ENCODE results near the gene POU2F3. TPM values are rescaled to one million over a fixed set of nuclear protein-coding genes. Genes with fewer than 3 reads are reported as not detected.

The POU2F3 gene
- total and polyA plus RNA-seq, 2 of the 8 experiments (the other 6 are each of a cell fraction or from before 2014, with no cell fraction given) = 1.0 to 2.1 TPM

DNA sequence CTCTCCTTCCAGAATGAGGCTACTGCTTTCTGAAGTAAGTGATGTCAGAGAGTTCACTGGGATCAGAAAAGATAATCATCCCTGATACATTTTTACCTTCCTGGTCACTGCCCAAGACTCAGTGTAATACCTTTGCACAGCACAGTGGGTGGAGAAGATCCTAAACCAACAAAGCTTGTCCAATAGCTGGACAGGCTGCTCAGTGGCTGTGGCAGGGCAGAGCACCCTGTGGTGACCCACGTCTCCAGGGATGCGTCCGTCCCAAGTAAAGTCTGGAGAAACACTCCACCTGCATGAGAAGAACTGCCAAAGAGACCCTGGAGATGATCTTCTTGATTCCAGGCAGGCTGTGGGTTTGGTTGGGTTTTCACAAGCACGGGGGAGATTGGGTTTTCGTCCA, 54.2 kb downstream of the POU2F3 start:
- H2BK15ac ChIP-seq (ENCODE audit: low read length) = no peak overlapping the region
- H3K9me3 ChIP-seq (ENCODE audit: insufficient read depth in 2 of 2, low read depth in 1 of 2, low read length in 1 of 2) = no peaks in the 10 kb centered on the region
- H2AK5ac ChIP-seq (ENCODE audit: low read depth, low read length) = no peak overlapping the region
- H3K4me1 ChIP-seq (replicated peaks in 1 of 4; ENCODE audit: control insufficient read depth in 3 of 4, insufficient read depth in 4 of 4, low read length in 3 of 4) = peaks cover 0 to 4% (median 2%) of the 10 kb centered on the region in 4 experiments; a peak in 3 of 7 replicates
- ChIA-PET CTCF (ENCODE audit: partially characterized antibody) (interaction anchor here (1.6 to 31.5 kb wide), 3 partner anchors 9 to 126 kb away, joined by 5 to 1412 read pairs (median 17); partner anchors contain the start of gene POU2F3), POLR2A (ENCODE audit: partially characterized antibody) (interaction anchor here (2.3 kb wide), 1 partner anchor 58 kb away, joined by 8 read pairs; no protein-coding TSS in a partner anchor)
- no peak overlapping the region for H2BK5ac ChIP-seq (ENCODE audit: low read depth, low read length)
- H2BK120ac ChIP-seq (replicated peaks; ENCODE audit: low read depth, low read length) = no peak overlapping the region
- no peak overlapping the region; a peak in 1 of 7 replicates for H3K9ac ChIP-seq (replicated peaks in 1 of 4; ENCODE audit: extremely low read depth in 1 of 4, low read depth in 3 of 4, low read length in 3 of 4)
- no peak overlapping the region for H2BK12ac ChIP-seq (ENCODE audit: low read depth, low read length)
- no peak overlapping the region for H3K4ac ChIP-seq (replicated peaks; ENCODE audit: insufficient read length, low read depth, low read length)
- H3K14ac ChIP-seq (ENCODE audit: insufficient read length) = no peak overlapping the region
- no peaks in the 10 kb centered on the region for H3K79me1 ChIP-seq (ENCODE audit: low read depth, low read length)
- H4K91ac ChIP-seq (replicated peaks; ENCODE audit: insufficient read length, low read length) = no peak overlapping the region
- H3K23me2 ChIP-seq (ENCODE audit: low read depth, low read length) = no peaks in the 10 kb centered on the region
- H3K27me3 ChIP-seq (replicated peaks in 1 of 4; ENCODE audit: control insufficient read depth in 3 of 4, extremely low read depth in 1 of 4, insufficient read depth in 3 of 4, low read length in 3 of 4) = peaks cover 0 to 2% (median 0%) of the 10 kb centered on the region in 4 experiments; a peak in 3 of 7 replicates
- no peak overlapping the region for H4K8ac ChIP-seq (ENCODE audit: extremely low read depth, insufficient read depth, low read length)
- no peak overlapping the region for H3K4me3 ChIP-seq (ENCODE audit: extremely low read depth in 1 of 4, insufficient read depth in 2 of 4, low read depth in 3 of 4, low read length in 4 of 4)
- 87% methylated on average over 5 of the region's 5 CpGs; no CpG with 5 or more reads in 1 of the 2 experiments for WGBS, 2 experiments (ENCODE audit: extremely low coverage in 1 of 2, insufficient coverage in 1 of 2, insufficient read length in 1 of 2, insufficient replicate concordance in 2 of 2, low coverage in 1 of 2, low lambda C conversion rate in 2 of 2, missing lambda C conversion rate in 1 of 2)
- no peak overlapping the region for H3K56ac ChIP-seq (replicated peaks; ENCODE audit: insufficient read length, low read depth, low read length)
- no peaks in the 10 kb centered on the region for H4K20me1 ChIP-seq (replicated peaks in 1 of 2; ENCODE audit: control insufficient read depth in 1 of 2, insufficient read depth in 2 of 2, low read length in 2 of 2)
- FAIRE-seq (no peak), DNase-seq (ENCODE audit: low read depth in 1 of 2, low spot score in 2 of 2) (no peak)
- H3K4me2 ChIP-seq (ENCODE audit: insufficient read depth in 1 of 2, low read depth in 2 of 2, low read length in 2 of 2) = no peak overlapping the region
- no peak overlapping the region for H2BK20ac ChIP-seq (ENCODE audit: low read length)
- no peaks in the 10 kb centered on the region for H3K79me2 ChIP-seq (ENCODE audit: control insufficient read depth in 1 of 2, insufficient read depth in 2 of 2, low read length in 2 of 2)
- H3K23ac ChIP-seq (ENCODE audit: insufficient read length) = no peak overlapping the region
- no peak overlapping the region for H4K5ac ChIP-seq (ENCODE audit: insufficient read length, low read depth, low read length)
- H3K18ac ChIP-seq (ENCODE audit: extremely low read depth, low read length) = no peak overlapping the region
- no peak overlapping the region for H2AFZ ChIP-seq (ENCODE audit: low read length)
- H3K36me3 ChIP-seq (ENCODE audit: control insufficient read depth in 2 of 4, insufficient read depth in 4 of 4, low read length in 3 of 4) = no peaks in the 10 kb centered on the region
- no peak overlapping the region for H3K27ac ChIP-seq (ENCODE audit: low read depth, low read length)
- no peak for TF ChIP-seq KDM5A (IDR thresholded peaks at IDR 0.05; ENCODE audit: low read length)
- TF ChIP-seq, protein P1, sequence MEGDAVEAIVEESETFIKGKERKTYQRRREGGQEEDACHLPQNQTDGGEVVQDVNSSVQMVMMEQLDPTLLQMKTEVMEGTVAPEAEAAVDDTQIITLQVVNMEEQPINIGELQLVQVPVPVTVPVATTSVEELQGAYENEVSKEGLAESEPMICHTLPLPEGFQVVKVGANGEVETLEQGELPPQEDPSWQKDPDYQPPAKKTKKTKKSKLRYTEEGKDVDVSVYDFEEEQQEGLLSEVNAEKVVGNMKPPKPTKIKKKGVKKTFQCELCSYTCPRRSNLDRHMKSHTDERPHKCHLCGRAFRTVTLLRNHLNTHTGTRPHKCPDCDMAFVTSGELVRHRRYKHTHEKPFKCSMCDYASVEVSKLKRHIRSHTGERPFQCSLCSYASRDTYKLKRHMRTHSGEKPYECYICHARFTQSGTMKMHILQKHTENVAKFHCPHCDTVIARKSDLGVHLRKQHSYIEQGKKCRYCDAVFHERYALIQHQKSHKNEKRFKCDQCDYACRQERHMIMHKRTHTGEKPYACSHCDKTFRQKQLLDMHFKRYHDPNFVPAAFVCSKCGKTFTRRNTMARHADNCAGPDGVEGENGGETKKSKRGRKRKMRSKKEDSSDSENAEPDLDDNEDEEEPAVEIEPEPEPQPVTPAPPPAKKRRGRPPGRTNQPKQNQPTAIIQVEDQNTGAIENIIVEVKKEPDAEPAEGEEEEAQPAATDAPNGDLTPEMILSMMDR (IDR thresholded peaks at IDR 0.05; ENCODE audit: control extremely low read depth in 1 of 3, insufficient read depth in 1 of 3, low read depth in 1 of 3, low read length in 3 of 3) = no peak
- no peak for TF ChIP-seq TEAD4 (IDR thresholded peaks at IDR 0.05; ENCODE audit: low read depth, low read length)
- no peak for TF ChIP-seq POLR2A (IDR thresholded peaks at IDR 0.05; ENCODE audit: control extremely low read depth in 1 of 2, low read depth in 2 of 2, low read length in 2 of 2)
- no peak for TF ChIP-seq SIN3A (conservative IDR thresholded peaks at IDR 0.05 in 1 of 2, IDR thresholded peaks at IDR 0.05 in 1 of 2; ENCODE audit: low read depth in 1 of 2, low read length in 2 of 2)
- no peak for TF ChIP-seq TAF7 (optimal IDR thresholded peaks at IDR 0.05; ENCODE audit: borderline replicate concordance, low read depth, low read length)
- TF ChIP-seq SIX5 (IDR thresholded peaks at IDR 0.05; ENCODE audit: low read depth, low read length) = no peak
- TF ChIP-seq RAD21 (IDR thresholded peaks at IDR 0.05 in 1 of 2, conservative IDR thresholded peaks at IDR 0.05 in 1 of 2; ENCODE audit: low read depth in 2 of 2, low read length in 2 of 2) = no peak
- no peak for TF ChIP-seq RFX5 (IDR thresholded peaks at IDR 0.05; ENCODE audit: borderline replicate concordance, low read depth, low read length)
- TF ChIP-seq JUND (IDR thresholded peaks at IDR 0.05; ENCODE audit: low read length) = no peak
- no peak for TF ChIP-seq SP2 (IDR thresholded peaks at IDR 0.05; ENCODE audit: low read length)
